CD4-positive, alpha-beta T cell treated with Interleukin-4 for 4 hours (primary cell): Measurements from ENCODE around the gene LUC7L3.

Experiments
- DNase-seq: peaks from one replicate; pipeline ENCODE4 v3.0.0-alpha.2; 2020

The LUC7L3 gene

GRCh38 chr17:50763716-50764475, 44.5 kb downstream of the LUC7L3 start:
- no peak for DNase-seq

GRCh38 chr17:50764734-50765149, 45.3 kb downstream of the LUC7L3 start:
- DNase-seq = no peak

- DNase-seq = no peak
These were observed 46.2 kb downstream of the LUC7L3 start for GRCh38 chr17:50765454-50766221.

DNA sequence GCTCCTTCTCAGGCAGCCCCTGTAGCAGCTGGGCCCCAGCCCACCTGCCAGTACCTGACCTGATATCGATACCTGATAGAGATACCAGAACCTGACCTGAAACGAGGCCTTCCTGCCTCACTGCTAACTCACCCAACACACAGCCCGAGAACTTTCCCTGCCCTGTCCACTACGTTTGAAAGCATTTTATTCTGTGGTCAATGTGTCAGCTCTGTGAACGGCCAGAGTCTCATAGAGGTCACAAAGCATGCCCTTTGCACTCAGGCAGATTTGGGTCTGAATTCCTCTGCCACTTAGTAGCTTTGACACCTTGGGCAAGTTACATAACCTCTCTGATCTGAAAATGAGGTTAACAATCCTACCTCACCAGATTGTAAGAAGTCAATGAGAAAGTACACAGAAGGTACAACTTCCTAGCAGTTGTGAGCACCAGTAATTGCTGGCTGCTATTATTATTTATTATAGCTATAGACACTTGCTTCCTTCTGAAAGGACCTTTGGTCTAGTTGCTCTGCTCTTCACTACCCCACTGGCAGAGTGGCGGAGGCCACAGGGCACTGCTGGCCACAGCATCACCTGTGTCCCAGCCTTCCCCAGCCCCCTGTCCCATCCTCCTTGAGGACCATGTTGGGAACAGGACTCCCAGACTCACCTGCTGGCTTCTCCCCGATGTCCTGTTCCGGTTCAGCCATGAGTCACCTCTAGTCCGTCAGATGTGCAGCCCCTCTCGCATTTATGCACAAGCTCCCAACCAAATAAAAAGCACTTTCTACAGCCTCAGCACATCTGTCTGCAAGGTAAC, 47.0 kb downstream of the LUC7L3 start:
- DNase-seq = no peak

GRCh38 chr17:50767030-50767429, 47.6 kb downstream of the LUC7L3 start:
- no peak for DNase-seq

DNA sequence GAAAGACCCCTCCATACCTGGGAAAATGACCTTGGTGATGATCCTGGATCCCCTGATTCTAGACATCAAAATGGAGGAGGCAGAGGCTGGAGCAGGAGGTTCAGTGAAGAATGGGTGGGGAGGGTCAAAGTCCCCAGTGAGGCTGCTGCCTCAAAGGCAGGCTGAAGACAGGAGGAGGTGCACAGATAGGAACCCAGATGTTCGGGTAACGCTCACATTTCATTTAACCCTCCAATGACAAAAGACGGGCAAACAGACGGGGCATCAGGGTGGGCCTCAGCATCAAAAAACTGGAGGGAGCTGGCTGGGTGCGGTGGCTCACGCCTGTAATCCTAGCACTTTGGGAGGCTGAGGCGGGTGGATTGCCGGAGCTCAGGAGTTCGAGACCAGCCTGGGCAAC, 48.0 kb downstream of the LUC7L3 start, which contains the start of gene ANKRD40CL:
Gene ANKRD40CL (minus strand): TSS at position 73 of the 400 bp plus-strand sequence. CDS start 605 bp downstream, outside the sequence.
- DNase-seq = no peak

DNA sequence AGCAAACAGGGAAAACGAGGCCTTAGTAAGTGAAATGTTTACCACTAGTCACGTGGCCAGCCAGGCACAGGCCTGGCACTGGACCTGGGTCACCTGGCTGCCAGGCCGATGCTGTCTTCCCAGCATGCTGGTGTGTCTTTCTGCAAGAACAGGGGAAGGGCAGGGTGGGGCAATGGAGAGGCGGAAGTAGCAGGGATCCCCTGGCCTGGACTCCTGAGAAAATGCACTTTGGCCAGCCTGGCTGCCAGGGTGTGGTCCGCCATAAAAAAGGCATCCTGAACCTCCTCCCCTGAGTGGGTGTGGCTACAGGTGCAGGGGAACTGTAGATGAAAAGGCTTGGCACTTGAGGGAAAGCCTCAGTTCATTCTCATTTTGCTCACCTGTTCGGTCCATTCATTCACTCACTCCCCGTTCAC, 49.0 kb downstream of the LUC7L3 start:
- DNase-seq = no peak

DNA sequence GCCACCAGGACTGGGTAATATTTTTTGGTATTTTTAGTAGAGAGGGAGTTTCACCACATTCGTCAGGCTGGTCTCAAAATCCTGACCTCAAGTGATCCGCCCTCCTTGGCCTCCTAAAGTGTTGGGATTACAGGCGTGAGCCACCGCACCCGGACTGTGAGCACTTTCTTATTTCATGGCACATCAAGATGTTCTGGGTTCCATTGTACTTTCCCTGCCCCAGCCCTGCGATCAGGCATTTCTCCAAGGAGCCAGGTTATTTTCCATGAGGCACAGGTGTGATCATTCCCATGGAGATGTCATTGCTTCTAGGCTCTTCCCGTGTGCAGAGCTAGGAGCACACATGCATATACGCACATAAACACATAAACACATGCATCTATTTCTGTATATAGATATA, 50.5 kb downstream of the LUC7L3 start:
- DNase-seq = no peak

- DNase-seq = no peak
These were observed 50.9 kb downstream of the LUC7L3 start for GRCh38 chr17:50770346-50770745.

DNA sequence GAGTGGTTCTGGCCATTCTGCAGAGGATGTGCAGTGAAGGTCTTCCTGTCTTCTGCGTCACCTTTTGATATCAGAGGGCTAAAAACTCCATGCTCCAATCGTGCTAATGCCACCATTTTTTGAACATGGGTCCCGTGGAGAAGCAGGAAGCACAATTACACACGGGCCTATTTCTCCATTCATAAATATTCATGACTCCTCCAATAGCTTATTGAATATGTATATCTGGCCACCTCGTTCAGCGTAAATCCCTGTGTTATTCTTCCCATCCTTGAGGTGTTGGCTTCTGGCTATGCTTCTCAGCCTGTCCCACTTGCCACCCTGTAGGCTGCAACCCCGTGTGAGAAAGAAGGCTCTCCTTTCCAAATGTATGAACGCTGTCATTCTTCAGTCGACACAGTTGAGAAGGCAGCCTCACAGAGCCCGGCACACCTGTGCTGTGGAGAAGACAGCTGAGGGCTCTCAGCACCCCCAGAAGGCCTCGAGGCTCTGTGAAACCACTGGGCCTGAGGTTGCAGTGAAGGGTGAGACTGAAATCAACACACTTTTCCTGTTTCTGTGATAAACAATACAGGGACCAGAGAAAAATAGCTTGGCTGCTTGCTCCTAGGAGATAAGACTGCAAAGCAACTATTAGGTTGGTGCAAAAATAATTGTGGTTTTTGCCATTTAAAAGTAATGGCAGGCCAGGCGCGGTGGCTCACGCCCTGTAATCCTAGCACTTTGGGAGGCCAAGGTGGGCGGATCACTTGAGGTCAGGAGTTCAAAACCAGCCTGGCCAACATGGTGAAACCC, 52.8 kb downstream of the LUC7L3 start:
- DNase-seq = no peak

GRCh38 chr17:50774225-50774803, 54.9 kb downstream of the LUC7L3 start:
- no peak for DNase-seq

- DNase-seq = no peak
These were observed 56.5 kb downstream of the LUC7L3 start for GRCh38 chr17:50775926-50776325.

- no peak for DNase-seq
These were observed 59.1 kb downstream of the LUC7L3 start for GRCh38 chr17:50778471-50778870.

GRCh38 chr17:50778988-50779387, 59.6 kb downstream of the LUC7L3 start:
- no peak for DNase-seq

DNA sequence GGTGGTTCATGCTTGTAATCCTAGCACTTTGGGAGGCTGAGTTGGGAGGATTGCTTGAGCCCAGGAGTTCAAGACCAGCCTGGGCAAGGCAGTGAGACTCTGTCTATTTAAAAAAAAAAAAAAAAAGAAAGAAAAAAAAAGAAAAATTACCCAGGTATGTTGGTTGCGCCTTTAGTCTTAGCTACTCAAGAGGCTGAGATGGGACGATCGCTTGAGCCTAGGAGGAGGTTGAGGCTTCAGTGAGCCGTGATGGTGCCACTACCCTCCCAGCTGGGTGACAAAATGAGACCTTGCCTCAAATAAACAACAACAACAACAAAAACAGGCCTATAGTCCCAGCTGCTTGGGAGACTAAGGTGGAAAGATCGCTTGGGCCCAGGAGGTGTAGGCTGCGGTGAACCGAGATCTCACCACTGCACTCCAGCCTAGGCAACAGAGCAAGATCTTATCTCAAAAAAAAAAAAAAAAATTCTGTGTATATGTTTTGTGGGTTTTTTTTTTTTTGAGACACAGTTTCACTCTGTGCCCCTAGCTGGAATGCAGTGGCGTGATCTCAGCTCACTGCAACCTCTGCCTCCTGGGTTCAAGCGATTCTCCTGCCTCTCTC, 60.4 kb downstream of the LUC7L3 start:
- peak; percentile 62 for DNase-seq

DNA sequence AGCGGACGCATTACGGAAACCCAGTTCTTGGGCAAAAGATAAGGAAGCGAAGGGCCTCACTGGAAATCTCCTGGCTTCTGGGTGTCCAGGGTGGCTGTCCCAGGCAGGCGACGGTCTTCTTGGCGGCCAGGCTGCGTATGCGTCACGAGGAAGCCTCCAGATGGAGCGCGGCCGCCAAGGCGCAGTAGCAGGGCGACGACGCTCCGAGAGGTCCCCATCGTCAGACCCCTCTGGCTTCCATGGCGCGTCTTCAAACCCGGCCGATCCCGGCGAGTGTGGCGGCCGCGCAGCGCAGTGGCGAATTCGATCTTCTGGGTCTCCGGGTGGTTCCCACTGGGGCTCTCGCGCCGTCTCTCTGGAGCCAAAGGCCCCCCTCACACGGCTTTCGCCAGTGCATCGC, 61.8 kb downstream of the LUC7L3 start:
- DNase-seq = no peak

- peak; percentile 71 for DNase-seq
These were observed 63.8 kb downstream of the LUC7L3 start for GRCh38 chr17:50783193-50783660.

DNA sequence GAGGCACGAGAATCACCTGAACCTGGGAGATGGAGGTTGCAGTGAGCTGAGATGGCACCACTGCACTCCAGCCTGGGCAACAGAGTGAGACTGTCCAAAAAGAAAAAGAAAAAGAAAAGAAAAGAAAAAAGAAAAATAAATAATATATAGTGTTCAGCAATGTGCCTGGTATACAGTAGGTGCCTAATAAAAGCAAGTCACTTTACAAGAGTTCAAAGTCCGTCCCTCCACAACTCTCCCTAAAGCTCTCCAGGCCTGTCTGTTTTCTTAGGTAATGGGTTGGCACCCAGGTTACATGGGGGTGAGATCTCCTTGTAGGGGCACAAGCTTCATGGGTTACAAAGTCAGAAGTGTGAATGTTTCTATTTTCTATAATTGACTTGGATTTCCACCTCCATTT, 64.5 kb downstream of the LUC7L3 start:
- no peak for DNase-seq

- DNase-seq = no peak
These were observed 65.7 kb downstream of the LUC7L3 start for GRCh38 chr17:50785126-50785525.

GRCh38 chr17:50785946-50786570, 66.7 kb downstream of the LUC7L3 start:
- no peak for DNase-seq

- DNase-seq = no peak
These were observed 67.7 kb downstream of the LUC7L3 start for GRCh38 chr17:50787106-50787505.
